Measurements from ENCODE around the gene PIM3.

- no peak for TF ChIP-seq GATA2 (IDR thresholded peaks at IDR 0.05; ENCODE audit: low read depth, low read length)
- no peak for TF ChIP-seq GATA3 (IDR thresholded peaks at IDR 0.05; ENCODE audit: low read depth, low read length)
These were observed 31.9 kb upstream of the PIM3 start for GRCh38 chr22:49928555-49929210.

All from SH-SY5Y (cell line).